HEK293 (cell line): ENCODE results near the gene TNFRSF25.

Source experiments
- CTCF ChIA-PET: fragments of 350-600 bp; formaldehyde crosslinking; extraction: SDS; loops from one replicate; lab custom pipeline; 2021; ENCODE audit warnings: antibody characterized with exemption; lab: Yijun Ruan, JAX
- POLR2A ChIA-PET: fragments of 300-600 bp; formaldehyde crosslinking; extraction: SDS; loops from one replicate; lab custom pipeline; 2020; ENCODE audit warnings: antibody characterized with exemption, inconsistent platforms; lab: Yijun Ruan, JAX
- H3K27ac ChIP-seq: fragments of 200-500 bp; sonication (Bioruptor generic); 2 replicates; pipeline ENCODE4 v1.5.1; 2014; ENCODE audit warnings: low read depth, low read length, control low read depth, inconsistent platforms; ENCODE audit errors: extremely low read depth
- H3K36me3 ChIP-seq, 2 experiments: fragments of 200-500 bp in 1 of 2; sonication (Bioruptor generic) in 1 of 2; 1 replicate in 1 of 2; 2 replicates in 1 of 2; pipeline ENCODE4 v1.5.1; 2014 to 2017; ENCODE audit warnings: inconsistent platforms in 2 of 2, low read length in 2 of 2; ENCODE audit not compliant: control insufficient read depth in 2 of 2, insufficient read depth in 1 of 2
- H3K4me1 ChIP-seq: fragments of 200-500 bp; sonication (Bioruptor generic); 2 replicates; pipeline ENCODE4 v1.5.1; 2014; ENCODE audit warnings: mild to moderate bottlenecking, low read length, inconsistent platforms; ENCODE audit not compliant: control insufficient read depth, insufficient read depth
- H3K4me3 ChIP-seq: 2 replicates; pipeline ENCODE4 v1.5.1; 2011; ENCODE audit warnings: low read depth, mild to moderate bottlenecking, control low read depth, low read length, moderate library complexity
- H3K9me3 ChIP-seq: fragments of 200-500 bp; sonication (Bioruptor generic); 2 replicates; pipeline ENCODE4 v1.5.1; 2014; ENCODE audit warnings: low read depth, low read length, inconsistent platforms; ENCODE audit not compliant: control insufficient read depth, insufficient read depth
- AEBP2 ChIP-seq: fragments of 450-650 bp; formaldehyde crosslinking; IDR thresholded peaks from 2 replicates; pipeline ENCODE4 v1.5.1; 2016; ENCODE audit warnings: missing biosample characterization, missing genetic modification characterization, borderline replicate concordance
- CTCF ChIP-seq: fragments of 450-650 bp; formaldehyde crosslinking; IDR thresholded peaks from 2 replicates; pipeline ENCODE4 v1.5.1; 2016; ENCODE audit warnings: missing biosample characterization, missing genetic modification characterization
- HOXA7 ChIP-seq: sonication (generic); formaldehyde crosslinking; IDR thresholded peaks from 2 replicates; pipeline ENCODE4 v1.8.1; 2022; ENCODE audit warnings: missing genetic modification reagents, borderline replicate concordance
- KLF10 ChIP-seq: fragments of 450-650 bp; IDR thresholded peaks from 2 replicates; pipeline ENCODE4 v1.5.1; 2018; ENCODE audit warnings: missing biosample characterization, mild to moderate bottlenecking, missing genetic modification characterization
- MEIS1 ChIP-seq: sonication (generic); formaldehyde crosslinking; IDR thresholded peaks from 2 replicates; pipeline ENCODE4 v1.8.1; 2022; ENCODE audit warnings: missing genetic modification reagents, mild to moderate bottlenecking, borderline replicate concordance
- MZF1 ChIP-seq: fragments of 450-650 bp; formaldehyde crosslinking; IDR thresholded peaks from 2 replicates; pipeline ENCODE4 v1.5.1; 2017; ENCODE audit warnings: missing biosample characterization, missing genetic modification characterization, borderline replicate concordance
- SCRT1 ChIP-seq: fragments of 450-650 bp; formaldehyde crosslinking; IDR thresholded peaks from 2 replicates; pipeline ENCODE4 v1.5.1; 2016; ENCODE audit warnings: missing biosample characterization, missing genetic modification characterization, borderline replicate concordance
- SP3 ChIP-seq: fragments of 450-650 bp; formaldehyde crosslinking; IDR thresholded peaks from 2 replicates; pipeline ENCODE4 v1.5.1; 2016; ENCODE audit warnings: missing biosample characterization, missing genetic modification characterization
- YY1 ChIP-seq: fragments of 450-650 bp; formaldehyde crosslinking; IDR thresholded peaks from 2 replicates; pipeline ENCODE4 v1.5.1; 2018; ENCODE audit warnings: missing biosample characterization, missing genetic modification characterization
- ZNF10 ChIP-seq: fragments of 450-650 bp; formaldehyde crosslinking; IDR thresholded peaks from 2 replicates; pipeline ENCODE4 v1.5.1; 2017; ENCODE audit warnings: missing biosample characterization, missing genetic modification characterization
- ZNF132 ChIP-seq: fragments of 450-650 bp; formaldehyde crosslinking; IDR thresholded peaks from 2 replicates; pipeline ENCODE4 v1.5.1; 2017; ENCODE audit warnings: missing biosample characterization, missing genetic modification characterization, borderline replicate concordance
- ZNF140 ChIP-seq: fragments of 450-650 bp; formaldehyde crosslinking; IDR thresholded peaks from 2 replicates; pipeline ENCODE4 v1.5.1; 2016; ENCODE audit warnings: missing biosample characterization, missing genetic modification characterization
- ZNF350 ChIP-seq: fragments of 450-650 bp; formaldehyde crosslinking; IDR thresholded peaks from 2 replicates; pipeline ENCODE4 v1.5.0; 2017; ENCODE audit warnings: missing biosample characterization, mild to moderate bottlenecking, missing genetic modification characterization
- ZNF510 ChIP-seq: fragments of 450-650 bp; formaldehyde crosslinking; IDR thresholded peaks from 2 replicates; pipeline ENCODE4 v1.5.1; 2018; ENCODE audit warnings: mild to moderate bottlenecking, missing genetic modification characterization, missing biosample characterization; ENCODE audit not compliant: insufficient replicate concordance
- ZNF571 ChIP-seq: fragments of 450-650 bp; formaldehyde crosslinking; IDR thresholded peaks from 2 replicates; pipeline ENCODE4 v1.5.0; 2017; ENCODE audit warnings: missing biosample characterization, missing genetic modification characterization
- ZNF658 ChIP-seq: fragments of 450-650 bp; formaldehyde crosslinking; IDR thresholded peaks from 2 replicates; pipeline ENCODE4; 2016; ENCODE audit warnings: missing biosample characterization, missing genetic modification characterization
- ZNF660 ChIP-seq: fragments of 450-650 bp; IDR thresholded peaks from 2 replicates; pipeline ENCODE4 v1.5.1; 2018; ENCODE audit warnings: missing biosample characterization, mild to moderate bottlenecking, missing genetic modification characterization
- ZNF785 ChIP-seq: fragments of 450-650 bp; formaldehyde crosslinking; IDR thresholded peaks from 2 replicates; pipeline ENCODE4 v1.5.1; 2016; ENCODE audit warnings: missing biosample characterization, missing genetic modification characterization
- ZNF830 ChIP-seq: fragments of 450-650 bp; IDR thresholded peaks from 2 replicates; pipeline ENCODE4 v1.5.0; 2018; ENCODE audit warnings: missing biosample characterization, missing genetic modification characterization, low read depth, mild to moderate bottlenecking, moderate library complexity

Gene TNFRSF25

GRCh38 chr1:6473974-6474814 lies 8.2 kb upstream of the TNFRSF25 start (continued):
- TF ChIP-seq AEBP2 (tag by site-specific recombination): no peak
- no peak for TF ChIP-seq MEIS1 (CRISPR knock-in tag)
- TF ChIP-seq KLF10: no peak
- no peak for TF ChIP-seq YY1 (tag by site-specific recombination)
- TF ChIP-seq, all 188 proteins: peak for 0

GRCh38 chr1:6473156-6473555 lies 7.2 kb upstream of the TNFRSF25 start:
- Histone ChIP-seq H3K4me3 (no peak overlapping the region), H3K4me1 (no peaks in the 10 kb centered on the region), H3K27ac (no peak overlapping the region), H3K36me3 (peaks cover 0 to 52% of the 10 kb centered on the region in 2 experiments; a peak in 1 of 3 replicates), H3K9me3 (no peaks in the 10 kb centered on the region)
- CTCF ChIA-PET: interaction anchor here (0.5 to 2.3 kb wide), 7 partner anchors 9 to 305 kb away, joined by 3 to 9 read pairs (median 3); no protein-coding TSS in a partner anchor
- TF ChIP-seq ZNF510 (tag by site-specific recombination): no peak
- no peak for TF ChIP-seq ZNF571 (tag by site-specific recombination)
- TF ChIP-seq ZNF10: no peak
- TF ChIP-seq ZNF660 (tag by site-specific recombination): no peak
- TF ChIP-seq YY1 (tag by site-specific recombination): no peak
- TF ChIP-seq ZNF658 (tag by site-specific recombination): no peak
- no peak for TF ChIP-seq ZNF132 (tag by site-specific recombination)
- TF ChIP-seq HOXA7 (CRISPR knock-in tag): no peak
- no peak for TF ChIP-seq ZNF830 (tag by site-specific recombination)
- POLR2A ChIA-PET: no interaction called here

- CTCF ChIA-PET: interaction anchor here (0.7 to 2.3 kb wide), 7 partner anchors 9 to 67 kb away, joined by 3 to 9 read pairs (median 3); no protein-coding TSS in a partner anchor
- no peak overlapping the region for H3K27ac ChIP-seq
- H3K36me3 ChIP-seq: peaks cover 0 to 60% of the 10 kb centered on the region in 2 experiments; a peak in 1 of 3 replicates
- H3K4me3 ChIP-seq: no peak overlapping the region
- H3K4me1 ChIP-seq: no peaks in the 10 kb centered on the region
- TF ChIP-seq ZNF785 (tag by site-specific recombination) (peak; percentile 49; the same call in 1 of the 2 replicates), SP3 (tag by site-specific recombination) (no peak), CTCF (tag by site-specific recombination) (0 out of 2 replicates have a peak, but pooled peaks have one; percentile 11), ZNF140 (no peak), ZNF350 (tag by site-specific recombination) (no peak), MZF1 (tag by site-specific recombination) (no peak), SCRT1 (tag by site-specific recombination) (no peak)
- POLR2A ChIA-PET: no interaction called here
- no peaks in the 10 kb centered on the region for H3K9me3 ChIP-seq
Measured at GRCh38 chr1:6472391-6472790, 6.4 kb upstream of the TNFRSF25 start.
